ENCODE results near the gene SPCS1. TPM values are rescaled to one million over a fixed set of nuclear protein-coding genes. Genes with fewer than 3 reads are reported as not detected.

SPCS1 gene
- total RNA-seq, 1 donor, result 67.0 TPM

- Histone ChIP-seq H3K36me3 (ENCODE audit: insufficient read depth, low read length) (no peaks in the 10 kb centered on the region), H3K27me3 (ENCODE audit: insufficient read depth, low read length) (no peaks in the 10 kb centered on the region), H4K20me1 (ENCODE audit: insufficient read depth, low read length) (no peaks in the 10 kb centered on the region), H3K79me2 (ENCODE audit: insufficient read depth, low read length) (no peaks in the 10 kb centered on the region), H3K4me3 (ENCODE audit: insufficient read depth, low read length) (no peak overlapping the region), H3K27ac (ENCODE audit: low read depth, low read length) (no peak overlapping the region), H3K4me1 (ENCODE audit: insufficient read depth, low read length) (no peaks in the 10 kb centered on the region), H3K9me3 (ENCODE audit: low read depth, low read length) (no peaks in the 10 kb centered on the region), H2AFZ (ENCODE audit: low read length) (no peak overlapping the region), H3K4me2 (ENCODE audit: insufficient read depth, low read length) (no peak overlapping the region)
- no peak for DNase-seq (ENCODE audit: insufficient read length, low spot score, missing footprints)
- TF ChIP-seq CTCF (IDR thresholded peaks at IDR 0.05; ENCODE audit: extremely low read depth, low read depth, low read length), result no peak
Observed at GRCh38 chr3:52714335-52715302, 8.7 kb downstream of the SPCS1 start.

- Histone ChIP-seq H2AFZ (ENCODE audit: low read length) (no peak overlapping the region), H3K4me3 (ENCODE audit: insufficient read depth, low read length) (no peak overlapping the region), H3K9me3 (ENCODE audit: low read depth, low read length) (no peaks in the 10 kb centered on the region), H4K20me1 (ENCODE audit: insufficient read depth, low read length) (no peaks in the 10 kb centered on the region), H3K27ac (ENCODE audit: low read depth, low read length) (no peak overlapping the region), H3K4me1 (ENCODE audit: insufficient read depth, low read length) (no peaks in the 10 kb centered on the region), H3K27me3 (ENCODE audit: insufficient read depth, low read length) (no peaks in the 10 kb centered on the region), H3K36me3 (ENCODE audit: insufficient read depth, low read length) (no peaks in the 10 kb centered on the region), H3K79me2 (ENCODE audit: insufficient read depth, low read length) (no peaks in the 10 kb centered on the region), H3K4me2 (ENCODE audit: insufficient read depth, low read length) (no peak overlapping the region)
- no peak for TF ChIP-seq CTCF (IDR thresholded peaks at IDR 0.05; ENCODE audit: extremely low read depth, low read depth, low read length)
- DNase-seq (ENCODE audit: insufficient read length, low spot score, missing footprints), result no peak
Observed at GRCh38 chr3:52715714-52716305, 9.9 kb downstream of the SPCS1 start.

- Histone ChIP-seq H3K27me3 (ENCODE audit: insufficient read depth, low read length) (no peaks in the 10 kb centered on the region), H2AFZ (ENCODE audit: low read length) (no peak overlapping the region), H3K4me1 (ENCODE audit: insufficient read depth, low read length) (no peaks in the 10 kb centered on the region), H3K9me3 (ENCODE audit: low read depth, low read length) (no peaks in the 10 kb centered on the region), H3K36me3 (ENCODE audit: insufficient read depth, low read length) (no peaks in the 10 kb centered on the region), H3K27ac (ENCODE audit: low read depth, low read length) (no peak overlapping the region), H3K4me2 (ENCODE audit: insufficient read depth, low read length) (no peak overlapping the region), H4K20me1 (ENCODE audit: insufficient read depth, low read length) (no peaks in the 10 kb centered on the region), H3K4me3 (ENCODE audit: insufficient read depth, low read length) (no peak overlapping the region), H3K79me2 (ENCODE audit: insufficient read depth, low read length) (no peaks in the 10 kb centered on the region)
- no peak for DNase-seq (ENCODE audit: insufficient read length, low spot score, missing footprints)
- no peak for TF ChIP-seq CTCF (IDR thresholded peaks at IDR 0.05; ENCODE audit: extremely low read depth, low read depth, low read length)
Observed at GRCh38 chr3:52719618-52720017, 13.7 kb downstream of the SPCS1 start.

All from osteoblast (primary cell).